Prostate gland (tissue), 2 donors: Measurements from ENCODE around the gene PSORS1C1. TPM values are rescaled to one million over a fixed set of nuclear protein-coding genes. Genes with fewer than 3 reads are reported as not detected.

Experiments used
- DNase-seq: peaks from one replicate; pipeline ENCODE4 v3.0.0-alpha.2; 2019; ENCODE audit warnings: low spot score
- H3K27ac ChIP-seq, 2 donors: fragments of 200-600 bp; sonication (generic); 2 replicates each; pipeline ENCODE4 v1.5.1; 2017 to 2019
- H3K27me3 ChIP-seq: fragments of 200-600 bp; sonication (generic); replicated peaks from 2 replicates; pipeline ENCODE4 v1.5.1; 2019; ENCODE audit not compliant: insufficient read depth
- H3K36me3 ChIP-seq, 2 donors: fragments of 200-600 bp; sonication (generic); 1 replicate in 1 of 2; 2 replicates in 1 of 2; pipeline versions ENCODE4 v1.5.1 to v1.8.1; 2017 to 2019
- H3K4me1 ChIP-seq: fragments of 200-600 bp; sonication (generic); replicated peaks from 2 replicates; pipeline ENCODE4 v1.5.1; 2019
- H3K4me3 ChIP-seq, 2 donors: fragments of 200-600 bp; sonication (generic); 2 replicates each; pipeline ENCODE4 v1.5.1; 2017 to 2019
- H3K9me3 ChIP-seq: fragments of 200-600 bp; sonication (generic); 2 replicates; pipeline ENCODE4 v1.5.1; 2017
- CTCF ChIP-seq, 4 experiments: fragments of 200-600 bp in 2 of 4; fragments of 450-650 bp in 2 of 4; sonication (generic) in 2 of 4; IDR thresholded peaks; 1 replicate in 3 of 4; 2 replicates in 1 of 4; pipeline ENCODE4 v1.5.1; 2016 to 2019; ENCODE audit warnings: antibody characterized with exemption in 4 of 4, mild to moderate bottlenecking in 2 of 4, moderate library complexity in 2 of 4
- POLR2A ChIP-seq: fragments of 450-650 bp; IDR thresholded peaks from one replicate; pipeline ENCODE4 v1.6.1; 2016; ENCODE audit warnings: antibody characterized with exemption, mild to moderate bottlenecking
- POLR2AphosphoS5 ChIP-seq: sonication (generic); formaldehyde crosslinking; IDR thresholded peaks from one replicate; pipeline ENCODE4 v1.6.1; 2017; ENCODE audit warnings: antibody characterized with exemption
- WGBS: methylation state at CpG from one replicate; pipeline ENCODE4 v1.1.5; 2018; 5-methylcytosine and 5-hydroxymethylcytosine counted together
- intact Hi-C: fragments of 100-400 bp; cut with DNase I; formaldehyde crosslinking; loops from one replicate; pipeline ENCODE4 v1.14.2; 2022
- total RNA-seq, 2 donors: library from RNA; depleted of rRNA; stranded (reverse); fragments of >200 nt; gene quantifications; one replicate each; pipeline ENCODE4 v1.1.0, GENCODE V29; 2016

The PSORS1C1 gene
- total RNA-seq, 2 donors from 2014 or later: 1.2 to 3.5 TPM

DNA sequence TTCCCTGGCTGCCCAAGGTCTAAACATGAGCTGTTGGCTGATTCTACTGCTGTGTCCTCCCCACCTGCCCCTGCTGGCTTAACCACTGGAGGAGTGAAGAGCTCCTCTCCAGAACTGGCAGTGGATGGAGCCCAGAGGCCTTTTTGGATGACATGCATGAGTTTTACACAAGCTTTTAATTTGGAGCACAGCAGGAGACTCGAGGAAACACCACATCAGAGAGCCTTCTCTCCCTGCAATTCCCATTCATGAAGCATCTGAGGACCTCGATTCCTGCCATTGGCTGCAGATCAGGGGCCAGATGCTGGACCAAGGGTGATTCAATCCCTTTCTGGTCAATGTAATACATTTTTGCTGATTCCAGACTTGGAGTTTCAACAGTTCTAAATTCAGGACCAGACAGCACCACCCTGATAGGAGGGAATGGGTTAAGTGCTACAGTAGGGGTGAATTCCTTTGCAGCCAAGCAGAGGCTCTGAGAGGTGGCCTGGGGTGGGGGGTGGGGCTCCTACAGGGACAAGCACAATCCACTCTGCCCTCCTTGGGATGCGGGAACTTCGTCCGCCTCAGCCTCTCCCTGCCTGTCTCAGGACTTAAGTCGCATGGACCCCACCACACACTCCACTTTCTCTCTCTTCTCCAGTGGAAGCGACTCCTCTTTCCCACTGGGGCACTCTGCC, 599 bp upstream of the PSORS1C1 start:
- Histone ChIP-seq H3K9me3 (no peaks in the 10 kb centered on the region), H3K36me3 (no peaks in the 10 kb centered on the region), H3K4me1 (peaks cover 5% of the 10 kb centered on the region), H3K27me3 (peaks cover 2% of the 10 kb centered on the region), H3K27ac (peak overlapping the region; percentile 61 to 76), H3K4me3 (no peak overlapping the region)
- no peak for DNase-seq
- TF ChIP-seq CTCF (IDR thresholded peaks at IDR 0.05) (no peak), POLR2AphosphoS5 (no peak), POLR2A (no peak)
- WGBS: 82% methylated on average over 7 of the region's 7 CpGs
- intact Hi-C loops: no loop called here

DNA sequence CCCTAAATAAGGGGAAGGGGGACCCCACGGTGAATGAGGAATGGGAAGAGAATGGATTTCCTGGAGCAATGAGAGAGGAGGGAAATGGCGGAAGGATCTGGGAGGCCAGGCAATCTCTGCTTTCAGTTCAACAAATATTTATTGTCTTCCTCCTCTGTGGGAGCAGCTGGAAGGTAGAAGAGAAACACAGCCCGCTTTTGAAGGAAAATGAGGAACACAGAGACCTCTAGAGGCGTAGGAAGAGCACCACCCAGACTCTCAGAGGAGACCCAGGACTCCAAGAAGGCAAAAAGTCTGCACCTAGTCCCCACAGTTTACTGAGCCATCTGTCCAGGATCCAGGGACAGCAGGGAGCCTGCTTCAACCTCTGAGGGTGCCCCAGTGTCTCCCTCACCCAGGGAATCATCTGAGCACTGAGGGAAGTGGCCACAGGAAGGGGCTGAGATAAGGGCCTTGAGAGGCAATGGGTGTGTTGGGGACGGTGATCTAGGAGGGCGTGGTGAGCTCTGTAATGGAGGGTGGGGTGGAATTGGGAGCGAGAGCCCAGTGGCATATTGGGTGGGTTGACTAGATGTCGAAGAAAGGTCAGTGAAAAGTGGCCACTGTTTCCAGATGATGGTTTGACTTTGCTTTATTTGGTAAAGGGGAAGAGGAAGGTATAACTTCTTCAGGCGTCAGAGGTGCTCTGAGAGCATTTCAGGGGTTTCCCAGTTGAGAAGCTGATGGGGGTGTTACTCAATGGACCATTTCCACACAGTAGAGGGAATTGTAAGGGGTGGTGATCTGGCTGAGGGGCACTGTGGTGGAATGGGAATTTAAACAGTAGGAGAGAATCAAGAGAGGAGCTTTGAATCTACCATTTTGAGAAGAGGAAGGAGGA, 610 bp downstream of the PSORS1C1 start:
- H3K36me3 ChIP-seq: no peaks in the 10 kb centered on the region

DNA sequence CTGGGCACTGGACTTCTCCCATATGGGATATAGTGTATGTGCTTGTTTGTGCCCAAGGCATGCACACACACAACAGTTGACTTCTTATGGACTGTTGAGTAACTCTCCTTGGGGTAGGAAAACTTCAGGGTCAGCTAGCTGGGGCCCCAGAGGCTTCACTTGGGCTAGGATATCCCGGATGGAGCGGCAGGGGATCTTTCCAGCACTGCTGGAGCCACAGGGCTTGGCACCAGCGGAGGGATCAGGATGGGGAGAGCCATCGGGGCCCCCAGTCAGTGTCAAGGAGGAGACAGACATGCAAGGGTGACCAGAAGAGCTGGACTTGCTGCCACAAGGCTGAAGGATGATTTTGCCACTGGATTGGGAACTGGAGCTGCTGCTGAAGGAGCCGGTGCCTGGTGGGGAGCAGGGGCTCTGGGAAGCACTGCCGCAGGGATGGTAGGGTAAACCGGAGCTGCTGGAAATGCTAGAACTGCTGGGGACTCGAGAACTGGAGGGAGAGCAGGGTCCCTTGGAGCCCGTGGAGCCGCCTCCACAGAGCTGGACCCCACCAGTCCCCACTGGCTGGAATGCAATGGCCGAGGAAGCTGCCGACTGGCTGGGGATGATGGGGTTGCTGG, 1.5 kb downstream of the PSORS1C1 start:
- WGBS: 95% methylated on average over 12 of the region's 12 CpGs
- Histone ChIP-seq H3K4me1 (peaks cover 5% of the 10 kb centered on the region), H3K4me3 (no peak overlapping the region), H3K27ac (no peak overlapping the region), H3K9me3 (no peaks in the 10 kb centered on the region), H3K36me3 (no peaks in the 10 kb centered on the region), H3K27me3 (no peaks in the 10 kb centered on the region)
- no peak for TF ChIP-seq POLR2A
- TF ChIP-seq CTCF (IDR thresholded peaks at IDR 0.05): no peak
- TF ChIP-seq POLR2AphosphoS5: no peak
- intact Hi-C loops: no loop called here
- no peak for DNase-seq

More for the DNA sequence above, 610 bp downstream of the PSORS1C1 start:
- peaks cover under 1% of the 10 kb centered on the region for H3K27me3 ChIP-seq
- TF ChIP-seq POLR2A: no peak
- peak in 2 of 4 experiments; percentile 19 to 51 for TF ChIP-seq CTCF (IDR thresholded peaks at IDR 0.05)
- no peaks in the 10 kb centered on the region for H3K9me3 ChIP-seq
- peaks cover 5% of the 10 kb centered on the region for H3K4me1 ChIP-seq
- intact Hi-C loops: no loop called here
- peak; percentile 43 for DNase-seq
- peak overlapping the region; percentile 61 to 76 for H3K27ac ChIP-seq
- peak overlapping the region in 1 of 2 donors; percentile 13 for H3K4me3 ChIP-seq
- WGBS: 65% methylated on average over 9 of the region's 9 CpGs

DNA sequence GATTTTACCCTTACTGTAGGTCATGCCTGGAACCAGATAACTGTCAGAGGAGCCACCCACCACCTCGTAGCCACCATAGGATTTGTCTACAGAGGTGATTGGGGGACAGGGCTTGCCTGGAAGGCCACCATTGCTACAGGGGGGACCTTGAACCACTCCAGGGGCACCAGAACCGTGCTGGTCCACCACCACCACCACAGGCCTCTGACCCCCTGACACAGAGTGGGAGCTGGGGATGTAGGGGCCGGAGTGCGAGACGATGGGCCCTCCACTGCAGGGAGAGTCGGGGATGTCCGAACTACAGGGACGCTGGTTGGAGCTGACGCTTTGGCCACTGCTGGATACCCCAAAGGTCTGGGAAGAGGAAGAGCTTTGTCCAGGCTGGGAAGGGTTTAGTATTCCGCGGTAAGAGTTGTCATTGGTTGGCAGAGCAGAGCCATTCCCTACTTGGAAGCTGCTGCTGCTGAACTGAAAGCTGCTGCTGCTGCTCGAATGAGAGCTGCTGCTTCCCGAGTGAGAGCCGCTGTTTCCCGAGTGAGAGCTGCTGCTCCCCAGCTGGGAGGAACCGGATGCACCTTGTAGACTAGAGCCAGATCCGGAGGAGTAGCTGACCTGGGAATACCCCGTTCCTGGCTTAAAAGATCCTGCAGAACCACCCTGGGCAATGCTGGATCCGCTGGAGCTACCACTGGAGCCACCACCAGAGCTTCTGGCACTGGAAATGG, 2.2 kb downstream of the PSORS1C1 start:
- Histone ChIP-seq H3K9me3 (no peaks in the 10 kb centered on the region), H3K27ac (no peak overlapping the region), H3K27me3 (no peaks in the 10 kb centered on the region), H3K4me3 (no peak overlapping the region), H3K4me1 (peaks cover 5% of the 10 kb centered on the region), H3K36me3 (no peaks in the 10 kb centered on the region)
- TF ChIP-seq CTCF (IDR thresholded peaks at IDR 0.05) (no peak), POLR2AphosphoS5 (no peak), POLR2A (no peak)
- WGBS: 71% methylated on average over 19 of the region's 19 CpGs
- DNase-seq: no peak
- intact Hi-C loops: no loop called here
